ENCODE measurements around the gene SREBF2. TPM values are rescaled to one million over a fixed set of nuclear protein-coding genes. Genes with fewer than 3 reads are reported as not detected.
A peak's percentile ranks its signal among the peaks of the same experiment; 100 is the strongest.

Gene SREBF2
- polyA plus RNA-seq, 1 donor from 2014 or later, result 73.0 TPM

DNA sequence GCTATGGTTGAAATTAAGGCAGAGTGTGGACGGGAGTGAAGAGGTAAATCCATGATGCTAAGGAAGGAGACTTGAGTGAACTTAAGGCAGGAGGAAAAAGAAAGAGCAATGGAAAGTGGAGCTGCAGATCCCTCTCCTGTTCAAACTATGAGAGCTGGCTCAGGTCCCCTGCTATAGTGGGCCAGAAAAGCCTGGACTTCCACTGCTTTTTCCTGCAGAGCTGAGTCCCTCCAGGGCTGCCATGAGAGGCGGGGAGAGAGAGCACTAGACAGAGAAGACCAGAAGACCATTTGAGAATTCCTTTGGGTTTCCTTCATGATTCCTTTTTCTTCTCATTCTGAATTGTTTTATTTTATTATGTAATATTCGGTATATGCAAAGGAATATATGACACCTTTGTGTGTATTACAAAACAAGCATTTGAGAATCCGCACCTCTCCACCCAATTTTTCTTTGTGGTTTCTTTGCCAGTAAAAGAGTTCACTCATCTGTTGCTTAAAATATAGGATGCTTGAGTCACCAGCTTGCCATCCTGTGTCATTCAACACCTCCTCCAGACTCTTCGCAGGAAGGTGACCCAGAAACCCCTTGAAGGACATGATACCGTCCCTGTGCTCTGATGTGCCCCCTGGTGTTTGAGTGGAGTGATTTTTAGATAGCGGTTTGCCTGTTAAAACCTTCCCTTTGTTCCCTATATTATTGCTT lies 24.4 kb downstream of the SREBF2 start:
- H3K9me3 ChIP-seq (ENCODE audit: low read length), result no peaks in the 10 kb centered on the region
- H3K9me2 ChIP-seq (ENCODE audit: insufficient read depth, low read length), result no peaks in the 10 kb centered on the region
- H3K36me3 ChIP-seq (ENCODE audit: insufficient read depth, low read length), result no peaks in the 10 kb centered on the region
- H3K27me3 ChIP-seq (ENCODE audit: insufficient read depth, low read depth, low read length), result no peaks in the 10 kb centered on the region
- no peak overlapping the region for H3K4me3 ChIP-seq (ENCODE audit: low read length)
- TF ChIP-seq RAD21 (conservative IDR thresholded peaks at IDR 0.05), result no peak
- TF ChIP-seq, protein P1, sequence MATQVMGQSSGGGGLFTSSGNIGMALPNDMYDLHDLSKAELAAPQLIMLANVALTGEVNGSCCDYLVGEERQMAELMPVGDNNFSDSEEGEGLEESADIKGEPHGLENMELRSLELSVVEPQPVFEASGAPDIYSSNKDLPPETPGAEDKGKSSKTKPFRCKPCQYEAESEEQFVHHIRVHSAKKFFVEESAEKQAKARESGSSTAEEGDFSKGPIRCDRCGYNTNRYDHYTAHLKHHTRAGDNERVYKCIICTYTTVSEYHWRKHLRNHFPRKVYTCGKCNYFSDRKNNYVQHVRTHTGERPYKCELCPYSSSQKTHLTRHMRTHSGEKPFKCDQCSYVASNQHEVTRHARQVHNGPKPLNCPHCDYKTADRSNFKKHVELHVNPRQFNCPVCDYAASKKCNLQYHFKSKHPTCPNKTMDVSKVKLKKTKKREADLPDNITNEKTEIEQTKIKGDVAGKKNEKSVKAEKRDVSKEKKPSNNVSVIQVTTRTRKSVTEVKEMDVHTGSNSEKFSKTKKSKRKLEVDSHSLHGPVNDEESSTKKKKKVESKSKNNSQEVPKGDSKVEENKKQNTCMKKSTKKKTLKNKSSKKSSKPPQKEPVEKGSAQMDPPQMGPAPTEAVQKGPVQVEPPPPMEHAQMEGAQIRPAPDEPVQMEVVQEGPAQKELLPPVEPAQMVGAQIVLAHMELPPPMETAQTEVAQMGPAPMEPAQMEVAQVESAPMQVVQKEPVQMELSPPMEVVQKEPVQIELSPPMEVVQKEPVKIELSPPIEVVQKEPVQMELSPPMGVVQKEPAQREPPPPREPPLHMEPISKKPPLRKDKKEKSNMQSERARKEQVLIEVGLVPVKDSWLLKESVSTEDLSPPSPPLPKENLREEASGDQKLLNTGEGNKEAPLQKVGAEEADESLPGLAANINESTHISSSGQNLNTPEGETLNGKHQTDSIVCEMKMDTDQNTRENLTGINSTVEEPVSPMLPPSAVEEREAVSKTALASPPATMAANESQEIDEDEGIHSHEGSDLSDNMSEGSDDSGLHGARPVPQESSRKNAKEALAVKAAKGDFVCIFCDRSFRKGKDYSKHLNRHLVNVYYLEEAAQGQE (IDR thresholded peaks at IDR 0.05; ENCODE audit: borderline replicate concordance), result no peak
- TF ChIP-seq SMC3 (conservative IDR thresholded peaks at IDR 0.05; ENCODE audit: poor library complexity), result peak; percentile 27
- TF ChIP-seq, protein P2, sequence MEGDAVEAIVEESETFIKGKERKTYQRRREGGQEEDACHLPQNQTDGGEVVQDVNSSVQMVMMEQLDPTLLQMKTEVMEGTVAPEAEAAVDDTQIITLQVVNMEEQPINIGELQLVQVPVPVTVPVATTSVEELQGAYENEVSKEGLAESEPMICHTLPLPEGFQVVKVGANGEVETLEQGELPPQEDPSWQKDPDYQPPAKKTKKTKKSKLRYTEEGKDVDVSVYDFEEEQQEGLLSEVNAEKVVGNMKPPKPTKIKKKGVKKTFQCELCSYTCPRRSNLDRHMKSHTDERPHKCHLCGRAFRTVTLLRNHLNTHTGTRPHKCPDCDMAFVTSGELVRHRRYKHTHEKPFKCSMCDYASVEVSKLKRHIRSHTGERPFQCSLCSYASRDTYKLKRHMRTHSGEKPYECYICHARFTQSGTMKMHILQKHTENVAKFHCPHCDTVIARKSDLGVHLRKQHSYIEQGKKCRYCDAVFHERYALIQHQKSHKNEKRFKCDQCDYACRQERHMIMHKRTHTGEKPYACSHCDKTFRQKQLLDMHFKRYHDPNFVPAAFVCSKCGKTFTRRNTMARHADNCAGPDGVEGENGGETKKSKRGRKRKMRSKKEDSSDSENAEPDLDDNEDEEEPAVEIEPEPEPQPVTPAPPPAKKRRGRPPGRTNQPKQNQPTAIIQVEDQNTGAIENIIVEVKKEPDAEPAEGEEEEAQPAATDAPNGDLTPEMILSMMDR (IDR thresholded peaks at IDR 0.05; ENCODE audit: poor library complexity, severe bottlenecking), result peak; percentile 24
- TF ChIP-seq MXI1 (conservative IDR thresholded peaks at IDR 0.05; ENCODE audit: poor library complexity, severe bottlenecking), result no peak
- no peak for TF ChIP-seq TAF1 (IDR thresholded peaks at IDR 0.05; ENCODE audit: low read depth)
- TF ChIP-seq EZH2 (IDR thresholded peaks at IDR 0.05; ENCODE audit: borderline replicate concordance, insufficient read depth, low read length, poor library complexity, severe bottlenecking), result no peak
- TF ChIP-seq POLR2AphosphoS5 (IDR thresholded peaks at IDR 0.05), result no peak
- TF ChIP-seq EP300 (conservative IDR thresholded peaks at IDR 0.05; ENCODE audit: poor library complexity, severe bottlenecking), result no peak
- no peak overlapping the region for H3K4me2 ChIP-seq (ENCODE audit: low read length)
- H2AFZ ChIP-seq (ENCODE audit: low read depth, low read length), result no peak overlapping the region
- no peak overlapping the region for H3K9ac ChIP-seq (ENCODE audit: low read length)
- H3K27ac ChIP-seq (ENCODE audit: low read length), result no peak overlapping the region
- no peaks in the 10 kb centered on the region for H3F3A ChIP-seq (ENCODE audit: insufficient read depth, low read length, poor library complexity, severe bottlenecking)
- H4K20me1 ChIP-seq (ENCODE audit: insufficient read depth), result peaks cover 13% of the 10 kb centered on the region
- peaks cover 91% of the 10 kb centered on the region for H3K79me2 ChIP-seq (replicated peaks; ENCODE audit: insufficient read depth, low read length)

DNA sequence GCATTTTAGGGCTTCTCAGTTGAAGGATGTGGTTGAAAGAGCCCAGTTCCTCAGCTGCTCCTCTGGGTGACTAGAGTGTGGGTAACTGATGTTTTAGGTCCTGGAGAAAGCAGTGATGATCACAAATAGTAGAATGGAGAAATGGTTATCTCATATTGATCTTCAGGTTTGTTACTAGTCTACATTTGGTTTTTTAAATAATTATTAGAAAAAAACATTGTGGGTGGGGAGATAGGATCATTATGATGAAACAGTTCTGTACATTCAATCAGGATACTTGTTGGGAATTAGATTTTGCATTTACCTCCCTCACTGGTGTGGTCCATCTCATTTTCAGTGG lies 24.9 kb downstream of the SREBF2 start:
- no peak overlapping the region for H3K27ac ChIP-seq (ENCODE audit: low read length)
- no peaks in the 10 kb centered on the region for H3F3A ChIP-seq (ENCODE audit: insufficient read depth, low read length, poor library complexity, severe bottlenecking)
- peaks cover 86% of the 10 kb centered on the region for H3K79me2 ChIP-seq (replicated peaks; ENCODE audit: insufficient read depth, low read length)
- peaks cover 14% of the 10 kb centered on the region for H4K20me1 ChIP-seq (ENCODE audit: insufficient read depth)
- H3K4me3 ChIP-seq (ENCODE audit: low read length), result no peak overlapping the region
- H3K9ac ChIP-seq (ENCODE audit: low read length), result no peak overlapping the region
- no peaks in the 10 kb centered on the region for H3K9me3 ChIP-seq (ENCODE audit: low read length)
- no peak overlapping the region for H2AFZ ChIP-seq (ENCODE audit: low read depth, low read length)
- TF ChIP-seq POLR2AphosphoS5 (IDR thresholded peaks at IDR 0.05) (no peak), EZH2 (IDR thresholded peaks at IDR 0.05; ENCODE audit: borderline replicate concordance, insufficient read depth, low read length, poor library complexity, severe bottlenecking) (no peak), SMC3 (conservative IDR thresholded peaks at IDR 0.05; ENCODE audit: poor library complexity) (no peak), TAF1 (IDR thresholded peaks at IDR 0.05; ENCODE audit: low read depth) (no peak), RAD21 (conservative IDR thresholded peaks at IDR 0.05) (no peak), EP300 (conservative IDR thresholded peaks at IDR 0.05; ENCODE audit: poor library complexity, severe bottlenecking) (no peak)
- TF ChIP-seq, protein P2 (IDR thresholded peaks at IDR 0.05; ENCODE audit: poor library complexity, severe bottlenecking), result no peak
- TF ChIP-seq, protein P1 (IDR thresholded peaks at IDR 0.05; ENCODE audit: borderline replicate concordance), result no peak
- H3K4me2 ChIP-seq (ENCODE audit: low read length), result no peak overlapping the region
- H3K9me2 ChIP-seq (ENCODE audit: insufficient read depth, low read length), result no peaks in the 10 kb centered on the region
- H3K36me3 ChIP-seq (ENCODE audit: insufficient read depth, low read length), result no peaks in the 10 kb centered on the region
- H3K27me3 ChIP-seq (ENCODE audit: insufficient read depth, low read depth, low read length), result no peaks in the 10 kb centered on the region
